ENCODE data around the gene BCKDHA. TPM values are rescaled to one million over a fixed set of nuclear protein-coding genes. Genes with fewer than 3 reads are reported as not detected.
A peak's percentile ranks its signal among the peaks of the same experiment; 100 is the strongest.

BCKDHA gene
- total and polyA plus RNA-seq, 9 of the 15 experiments (the other 6 are each of a cell fraction or from before 2014, with no cell fraction given): 4.5 to 52.5 (median 14.1) TPM

DNA sequence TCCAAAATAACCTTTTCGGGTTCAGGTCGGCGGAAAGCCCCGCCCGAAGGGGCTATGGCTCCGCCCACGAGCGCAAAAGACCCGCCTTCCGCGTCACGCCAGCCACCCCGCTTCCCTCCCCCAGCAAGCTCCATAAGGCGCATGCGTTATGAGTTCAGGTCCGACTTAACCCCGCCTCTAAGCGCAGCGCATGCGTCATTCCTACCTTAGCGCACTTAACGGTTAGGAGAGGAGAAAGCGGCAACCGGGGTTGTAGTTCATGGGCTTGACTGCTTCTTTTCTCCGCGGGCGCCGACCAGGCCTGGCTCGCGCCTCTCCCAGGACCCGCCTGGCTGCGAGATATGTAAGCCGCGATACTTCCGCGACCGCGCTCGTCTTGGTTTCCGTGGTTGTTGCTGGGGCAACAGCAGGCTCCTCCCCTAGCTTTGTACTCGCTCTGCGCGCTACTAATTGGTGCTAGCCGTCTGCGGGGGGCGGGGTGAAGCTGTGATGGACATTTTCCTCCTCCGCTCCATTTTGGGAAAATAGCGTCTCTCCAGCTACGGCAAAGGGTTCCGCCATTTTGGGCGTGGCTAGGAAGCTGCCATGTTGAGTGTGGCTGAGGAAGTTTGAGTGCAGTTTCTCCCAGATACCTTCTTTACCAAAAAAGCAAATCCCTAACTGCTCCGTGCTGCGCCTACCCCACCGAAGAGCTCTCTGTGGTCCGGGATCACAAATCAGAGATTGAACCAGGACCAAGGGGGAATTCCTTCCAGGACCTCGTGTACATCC lies 33.7 kb upstream of the BCKDHA start, which contains the start of gene B9D2 (continued):
- TF ChIP-seq RCOR1 (IDR thresholded peaks at IDR 0.05; ENCODE audit: borderline replicate concordance in 1 of 2, low read depth in 2 of 2, low read length in 2 of 2) (no peak), BRD4 (IDR thresholded peaks at IDR 0.05) (no peak; the same call in 1 of the 2 replicates), XRCC5 (IDR thresholded peaks at IDR 0.05; ENCODE audit: low read depth, low read length) (no peak; the same call in 1 of the 2 replicates), SMARCA5 (IDR thresholded peaks at IDR 0.05) (no peak), ZNF165 (CRISPR knock-in tag; IDR thresholded peaks at IDR 0.05; ENCODE audit: borderline replicate concordance) (no peak), TEAD1 (CRISPR knock-in tag; IDR thresholded peaks at IDR 0.05) (peak; percentile 28 to 47; a peak in 1 of 4 replicates), HIVEP1 (CRISPR knock-in tag; IDR thresholded peaks at IDR 0.05) (peak; percentile 76; the same call in 1 of the 2 replicates), ZNF507 (tag; conservative IDR thresholded peaks at IDR 0.05) (no peak), ZBED1 (IDR thresholded peaks at IDR 0.05) (no peak), CBX1 (IDR thresholded peaks at IDR 0.05; ENCODE audit: low read depth) (no peak), ZFPM2 (CRISPR knock-in tag; IDR thresholded peaks at IDR 0.05) (no peak), POLR2AphosphoS5 (IDR thresholded peaks at IDR 0.05; ENCODE audit: control insufficient read depth, insufficient read depth, low read depth, low read length) (peak; percentile 46; the same call in 1 of the 2 replicates), ZNF197 (CRISPR knock-in tag; IDR thresholded peaks at IDR 0.05; ENCODE audit: low read depth) (no peak), ZNF140 (CRISPR knock-in tag; IDR thresholded peaks at IDR 0.05) (no peak), ZNF408 (CRISPR knock-in tag; IDR thresholded peaks at IDR 0.05; ENCODE audit: low read depth) (no peak), ASH1L (IDR thresholded peaks at IDR 0.05; ENCODE audit: borderline replicate concordance, low read depth, partially characterized antibody) (no peak)
- TF ChIP-seq, protein P1, sequence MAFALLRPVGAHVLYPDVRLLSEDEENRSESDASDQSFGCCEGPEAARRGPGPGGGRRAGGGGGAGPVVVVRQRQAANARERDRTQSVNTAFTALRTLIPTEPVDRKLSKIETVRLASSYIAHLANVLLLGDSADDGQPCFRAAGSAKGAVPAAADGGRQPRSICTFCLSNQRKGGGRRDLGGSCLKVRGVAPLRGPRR (CRISPR knock-in tag; IDR thresholded peaks at IDR 0.05): no peak
- TF ChIP-seq, protein P2, sequence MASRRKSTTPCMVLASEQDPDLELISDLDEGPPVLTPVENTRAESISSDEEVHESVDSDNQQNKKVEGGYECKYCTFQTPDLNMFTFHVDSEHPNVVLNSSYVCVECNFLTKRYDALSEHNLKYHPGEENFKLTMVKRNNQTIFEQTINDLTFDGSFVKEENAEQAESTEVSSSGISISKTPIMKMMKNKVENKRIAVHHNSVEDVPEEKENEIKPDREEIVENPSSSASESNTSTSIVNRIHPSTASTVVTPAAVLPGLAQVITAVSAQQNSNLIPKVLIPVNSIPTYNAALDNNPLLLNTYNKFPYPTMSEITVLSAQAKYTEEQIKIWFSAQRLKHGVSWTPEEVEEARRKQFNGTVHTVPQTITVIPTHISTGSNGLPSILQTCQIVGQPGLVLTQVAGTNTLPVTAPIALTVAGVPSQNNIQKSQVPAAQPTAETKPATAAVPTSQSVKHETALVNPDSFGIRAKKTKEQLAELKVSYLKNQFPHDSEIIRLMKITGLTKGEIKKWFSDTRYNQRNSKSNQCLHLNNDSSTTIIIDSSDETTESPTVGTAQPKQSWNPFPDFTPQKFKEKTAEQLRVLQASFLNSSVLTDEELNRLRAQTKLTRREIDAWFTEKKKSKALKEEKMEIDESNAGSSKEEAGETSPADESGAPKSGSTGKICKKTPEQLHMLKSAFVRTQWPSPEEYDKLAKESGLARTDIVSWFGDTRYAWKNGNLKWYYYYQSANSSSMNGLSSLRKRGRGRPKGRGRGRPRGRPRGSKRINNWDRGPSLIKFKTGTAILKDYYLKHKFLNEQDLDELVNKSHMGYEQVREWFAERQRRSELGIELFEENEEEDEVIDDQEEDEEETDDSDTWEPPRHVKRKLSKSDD (conservative IDR thresholded peaks at IDR 0.05; ENCODE audit: low read length): peak; percentile 100
- TF ChIP-seq, protein P3, sequence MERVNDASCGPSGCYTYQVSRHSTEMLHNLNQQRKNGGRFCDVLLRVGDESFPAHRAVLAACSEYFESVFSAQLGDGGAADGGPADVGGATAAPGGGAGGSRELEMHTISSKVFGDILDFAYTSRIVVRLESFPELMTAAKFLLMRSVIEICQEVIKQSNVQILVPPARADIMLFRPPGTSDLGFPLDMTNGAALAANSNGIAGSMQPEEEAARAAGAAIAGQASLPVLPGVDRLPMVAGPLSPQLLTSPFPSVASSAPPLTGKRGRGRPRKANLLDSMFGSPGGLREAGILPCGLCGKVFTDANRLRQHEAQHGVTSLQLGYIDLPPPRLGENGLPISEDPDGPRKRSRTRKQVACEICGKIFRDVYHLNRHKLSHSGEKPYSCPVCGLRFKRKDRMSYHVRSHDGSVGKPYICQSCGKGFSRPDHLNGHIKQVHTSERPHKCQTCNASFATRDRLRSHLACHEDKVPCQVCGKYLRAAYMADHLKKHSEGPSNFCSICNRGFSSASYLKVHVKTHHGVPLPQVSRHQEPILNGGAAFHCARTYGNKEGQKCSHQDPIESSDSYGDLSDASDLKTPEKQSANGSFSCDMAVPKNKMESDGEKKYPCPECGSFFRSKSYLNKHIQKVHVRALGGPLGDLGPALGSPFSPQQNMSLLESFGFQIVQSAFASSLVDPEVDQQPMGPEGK (CRISPR knock-in tag; IDR thresholded peaks at IDR 0.05; ENCODE audit: borderline replicate concordance): no peak
- TF ChIP-seq, protein P4, sequence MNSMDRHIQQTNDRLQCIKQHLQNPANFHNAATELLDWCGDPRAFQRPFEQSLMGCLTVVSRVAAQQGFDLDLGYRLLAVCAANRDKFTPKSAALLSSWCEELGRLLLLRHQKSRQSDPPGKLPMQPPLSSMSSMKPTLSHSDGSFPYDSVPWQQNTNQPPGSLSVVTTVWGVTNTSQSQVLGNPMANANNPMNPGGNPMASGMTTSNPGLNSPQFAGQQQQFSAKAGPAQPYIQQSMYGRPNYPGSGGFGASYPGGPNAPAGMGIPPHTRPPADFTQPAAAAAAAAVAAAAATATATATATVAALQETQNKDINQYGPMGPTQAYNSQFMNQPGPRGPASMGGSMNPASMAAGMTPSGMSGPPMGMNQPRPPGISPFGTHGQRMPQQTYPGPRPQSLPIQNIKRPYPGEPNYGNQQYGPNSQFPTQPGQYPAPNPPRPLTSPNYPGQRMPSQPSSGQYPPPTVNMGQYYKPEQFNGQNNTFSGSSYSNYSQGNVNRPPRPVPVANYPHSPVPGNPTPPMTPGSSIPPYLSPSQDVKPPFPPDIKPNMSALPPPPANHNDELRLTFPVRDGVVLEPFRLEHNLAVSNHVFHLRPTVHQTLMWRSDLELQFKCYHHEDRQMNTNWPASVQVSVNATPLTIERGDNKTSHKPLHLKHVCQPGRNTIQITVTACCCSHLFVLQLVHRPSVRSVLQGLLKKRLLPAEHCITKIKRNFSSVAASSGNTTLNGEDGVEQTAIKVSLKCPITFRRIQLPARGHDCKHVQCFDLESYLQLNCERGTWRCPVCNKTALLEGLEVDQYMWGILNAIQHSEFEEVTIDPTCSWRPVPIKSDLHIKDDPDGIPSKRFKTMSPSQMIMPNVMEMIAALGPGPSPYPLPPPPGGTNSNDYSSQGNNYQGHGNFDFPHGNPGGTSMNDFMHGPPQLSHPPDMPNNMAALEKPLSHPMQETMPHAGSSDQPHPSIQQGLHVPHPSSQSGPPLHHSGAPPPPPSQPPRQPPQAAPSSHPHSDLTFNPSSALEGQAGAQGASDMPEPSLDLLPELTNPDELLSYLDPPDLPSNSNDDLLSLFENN (IDR thresholded peaks at IDR 0.05; ENCODE audit: low read depth in 2 of 2, low read length in 2 of 2): no peak

Measured in K562 (cell line).